ENCODE results near the gene CA10. TPM values are rescaled to one million over a fixed set of nuclear protein-coding genes. Genes with fewer than 3 reads are reported as not detected.

CA10 gene
- total and polyA plus RNA-seq, 8 donors: 1.3 TPM; not detected in 7

- TF ChIP-seq POLR2A (IDR thresholded peaks at IDR 0.05) (no peak), CTCF (IDR thresholded peaks at IDR 0.05) (no peak), EP300 (IDR thresholded peaks at IDR 0.05) (no peak), POLR2AphosphoS5 (IDR thresholded peaks at IDR 0.05) (no peak)
- Histone ChIP-seq H3K9me3 (no peaks in the 10 kb centered on the region), H3K36me3 (no peaks in the 10 kb centered on the region), H3K4me3 (no peak overlapping the region), H3K27ac (no peak overlapping the region), H3K4me1 (no peaks in the 10 kb centered on the region), H3K27me3 (peaks cover 0 to 8% (median 0%) of the 10 kb centered on the region in 3 donors)
- no peak for DNase-seq
- WGBS, 5 donors: 24 to 43% (median 34%) methylated on average over 1 of the region's 1 CpG
- intact Hi-C loops (cut with DNase I; ENCODE audit: low total_unique reads): no loop called here
Observed at GRCh38 chr17:51921500-51921899, 237.0 kb downstream of the CA10 start.

GRCh38 chr17:51914577-51914976, 243.9 kb downstream of the CA10 start:
- Histone ChIP-seq H3K36me3 (no peaks in the 10 kb centered on the region), H3K4me3 (no peak overlapping the region), H3K4me1 (no peaks in the 10 kb centered on the region), H3K27ac (no peak overlapping the region), H3K9me3 (no peaks in the 10 kb centered on the region), H3K27me3 (no peaks in the 10 kb centered on the region)
- no peak for TF ChIP-seq POLR2A (IDR thresholded peaks at IDR 0.05)
- intact Hi-C loops (cut with DNase I; ENCODE audit: low total_unique reads): no loop called here
- DNase-seq: no peak

- 63 to 75% (median 66%) methylated on average over 4 of the region's 4 CpGs for WGBS, 5 donors
- DNase-seq: no peak
- H3K27me3 ChIP-seq: no peaks in the 10 kb centered on the region
- no peak for TF ChIP-seq CTCF (IDR thresholded peaks at IDR 0.05)
- no peak for TF ChIP-seq POLR2AphosphoS5 (IDR thresholded peaks at IDR 0.05)
- TF ChIP-seq POLR2A (IDR thresholded peaks at IDR 0.05): no peak
- no peak for TF ChIP-seq EP300 (IDR thresholded peaks at IDR 0.05)
- no peak overlapping the region for H3K4me3 ChIP-seq
- H3K9me3 ChIP-seq: no peaks in the 10 kb centered on the region
- no peaks in the 10 kb centered on the region for H3K36me3 ChIP-seq
- intact Hi-C loops (cut with DNase I; ENCODE audit: low total_unique reads): no loop called here
- H3K27ac ChIP-seq: no peak overlapping the region
- no peaks in the 10 kb centered on the region for H3K4me1 ChIP-seq
Observed at GRCh38 chr17:51913491-51914205, 244.9 kb downstream of the CA10 start.

GRCh38 chr17:51912939-51913338, 245.6 kb downstream of the CA10 start:
- Histone ChIP-seq H3K9me3 (no peaks in the 10 kb centered on the region), H3K4me3 (no peak overlapping the region), H3K27me3 (no peaks in the 10 kb centered on the region), H3K4me1 (no peaks in the 10 kb centered on the region), H3K36me3 (no peaks in the 10 kb centered on the region), H3K27ac (no peak overlapping the region)
- no peak for DNase-seq
- TF ChIP-seq CTCF (IDR thresholded peaks at IDR 0.05) (no peak), POLR2A (IDR thresholded peaks at IDR 0.05) (no peak), POLR2AphosphoS5 (IDR thresholded peaks at IDR 0.05) (no peak)
- WGBS, 5 donors: 7 to 36% (median 17%) methylated on average over 2 of the region's 2 CpGs
- intact Hi-C loops (cut with DNase I; ENCODE audit: low total_unique reads): no loop called here

GRCh38 chr17:51911237-51911636, 247.3 kb downstream of the CA10 start:
- no peak for DNase-seq
- Histone ChIP-seq H3K36me3 (no peaks in the 10 kb centered on the region), H3K27me3 (no peaks in the 10 kb centered on the region), H3K9me3 (no peaks in the 10 kb centered on the region), H3K4me1 (no peaks in the 10 kb centered on the region), H3K27ac (no peak overlapping the region), H3K4me3 (no peak overlapping the region)
- intact Hi-C loops (cut with DNase I; ENCODE audit: low total_unique reads): no loop called here
- TF ChIP-seq CTCF (IDR thresholded peaks at IDR 0.05) (no peak), EP300 (IDR thresholded peaks at IDR 0.05) (no peak), POLR2AphosphoS5 (IDR thresholded peaks at IDR 0.05) (no peak)
- WGBS, 5 donors: 85 to 93% (median 91%) methylated on average over 6 of the region's 6 CpGs
